Astrocyte (in vitro differentiated cells and primary cell): ENCODE results near the gene TUBB4B. TPM values are rescaled to one million over a fixed set of nuclear protein-coding genes. Genes with fewer than 3 reads are reported as not detected.
A peak's percentile ranks its signal among the peaks of the same experiment; 100 is the strongest.

Experiments
- DNase-seq: peaks from one replicate; pipeline ENCODE4 v3.0.0-alpha.2; 2010; ENCODE audit warnings: low read depth
- FAIRE-seq: peaks from 2 replicates; lab custom pipeline; 2011; peaks lifted over from hg19 to GRCh38; lab: Jason Lieb, UNC
- H2AFZ ChIP-seq: 2 replicates; pipeline ENCODE4 v1.6.0; 2012; ENCODE audit warnings: low read depth, low read length, inconsistent platforms
- H3K27ac ChIP-seq: 2 replicates; pipeline ENCODE4 v1.5.1; 2011; ENCODE audit warnings: low read depth, low read length, inconsistent platforms
- H3K27me3 ChIP-seq: 2 replicates; pipeline ENCODE4 v1.6.0; 2011; ENCODE audit warnings: low read length, inconsistent platforms; ENCODE audit not compliant: insufficient read depth
- H3K36me3 ChIP-seq: 2 replicates; pipeline ENCODE4 v1.5.1; 2011; ENCODE audit warnings: low read length, inconsistent platforms; ENCODE audit not compliant: insufficient read depth
- H3K4me1 ChIP-seq: 2 replicates; pipeline ENCODE4 v1.5.1; 2011; ENCODE audit warnings: low read length, inconsistent platforms; ENCODE audit not compliant: insufficient read depth
- H3K4me2 ChIP-seq: 2 replicates; pipeline ENCODE4 v1.6.0; 2012; ENCODE audit warnings: low read length, inconsistent platforms
- H3K4me3 ChIP-seq: 2 replicates; pipeline ENCODE4 v1.5.1; 2011; ENCODE audit warnings: low read depth, mild to moderate bottlenecking, low read length, inconsistent platforms; ENCODE audit not compliant: insufficient read depth
- H3K79me2 ChIP-seq: 2 replicates; pipeline ENCODE4 v1.6.0; 2012; ENCODE audit warnings: mild to moderate bottlenecking, low read length, inconsistent platforms; ENCODE audit not compliant: insufficient read depth
- H3K9ac ChIP-seq: 2 replicates; pipeline ENCODE4 v1.6.0; 2012; ENCODE audit warnings: mild to moderate bottlenecking, low read length, inconsistent platforms
- H3K9me3 ChIP-seq: 2 replicates; pipeline ENCODE4 v1.5.1; 2012; ENCODE audit warnings: low read depth, mild to moderate bottlenecking, low read length, inconsistent platforms; ENCODE audit not compliant: insufficient read depth
- H4K20me1 ChIP-seq: 2 replicates; pipeline ENCODE4 v1.6.0; 2012; ENCODE audit warnings: low read length, inconsistent platforms; ENCODE audit not compliant: insufficient read depth
- H3K27ac Mint-ChIP-seq: one replicate; pipeline ENCODE4 v1.8.0; 2021; ENCODE audit warnings: mild to moderate bottlenecking, mixed read lengths; ENCODE audit not compliant: unreplicated experiment
- H3K27me3 Mint-ChIP-seq: one replicate; pipeline ENCODE4 v1.8.0; 2021; ENCODE audit warnings: low read depth, mixed read lengths; ENCODE audit not compliant: unreplicated experiment
- H3K36me3 Mint-ChIP-seq: one replicate; pipeline ENCODE4 v1.8.0; 2021; ENCODE audit warnings: low read depth, mixed read lengths; ENCODE audit not compliant: unreplicated experiment
- H3K4me1 Mint-ChIP-seq: one replicate; pipeline ENCODE4 v1.8.0; 2021; ENCODE audit warnings: low read depth, mixed read lengths; ENCODE audit not compliant: unreplicated experiment
- H3K4me3 Mint-ChIP-seq: one replicate; pipeline ENCODE4 v1.8.0; 2021; ENCODE audit warnings: mild to moderate bottlenecking, moderate library complexity, mixed read lengths; ENCODE audit not compliant: unreplicated experiment
- H3K9me3 Mint-ChIP-seq: one replicate; pipeline ENCODE4 v1.8.0; 2021; ENCODE audit warnings: mild to moderate bottlenecking, mixed read lengths; ENCODE audit not compliant: unreplicated experiment
- EZH2 ChIP-seq: IDR thresholded peaks from 2 replicates; pipeline ENCODE4 v1.6.1; 2012; ENCODE audit warnings: mild to moderate bottlenecking, low read length, inconsistent platforms; ENCODE audit not compliant: insufficient read depth
- total RNA-seq: library from RNA; stranded (reverse); gene quantifications from 2 replicates; pipeline ENCODE4 v1.2.1, GENCODE V29; 2021
- TF ChIP-seq, protein P1 (sequence below): IDR thresholded peaks from 2 replicates; pipeline ENCODE4 v1.5.1; 2011; ENCODE audit warnings: low read depth, mild to moderate bottlenecking, inconsistent platforms, low read length, moderate library complexity; ENCODE audit not compliant: insufficient read depth

The TUBB4B gene
- total RNA-seq, 1 donor from 2014 or later = 218 TPM

DNA sequence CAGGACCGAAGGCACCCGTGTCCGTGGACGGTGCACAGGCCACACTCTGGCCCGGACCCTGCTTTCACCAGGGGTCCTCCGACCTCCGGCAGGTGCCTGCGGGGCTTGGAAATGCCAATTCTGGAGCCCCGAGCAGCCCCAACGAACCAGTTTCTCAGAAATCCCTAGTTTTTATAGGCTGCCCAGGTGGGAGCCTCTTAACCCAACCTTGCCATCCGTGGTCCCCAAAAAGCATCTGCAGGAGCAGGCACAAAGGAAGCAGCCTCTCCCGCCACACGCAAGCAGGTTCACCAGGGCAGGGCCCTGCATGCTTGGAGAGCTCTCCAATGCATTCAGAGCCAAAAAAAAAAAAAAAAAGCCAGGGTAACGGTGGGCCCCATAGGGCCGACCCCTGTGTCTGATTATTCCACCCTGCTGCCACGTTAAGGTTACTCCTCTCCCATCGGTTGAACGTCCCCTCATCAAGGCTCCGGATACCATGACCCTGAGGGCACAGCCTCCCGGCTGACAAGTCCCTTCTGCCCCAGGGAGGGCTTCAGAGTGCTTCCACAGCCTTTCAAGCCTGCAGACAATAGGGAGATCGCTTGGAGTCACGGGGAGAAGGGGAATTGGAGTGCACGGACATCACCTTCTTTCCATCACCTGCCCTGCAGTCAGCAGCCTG is 39.8 kb upstream of the TUBB4B start:
- no peaks in the 10 kb centered on the region for H3K36me3 Mint-ChIP-seq
- H2AFZ ChIP-seq = peak overlapping the region; percentile 82
- H3K4me3 Mint-ChIP-seq = peak overlapping the region; percentile 81
- peaks cover 68% of the 10 kb centered on the region for H3K79me2 ChIP-seq
- FAIRE-seq (no peak), DNase-seq (no peak)
- H3K27me3 ChIP-seq = no peaks in the 10 kb centered on the region
- no peaks in the 10 kb centered on the region for H3K9me3 Mint-ChIP-seq
- H3K27me3 Mint-ChIP-seq = no peaks in the 10 kb centered on the region
- peak overlapping the region; percentile 68 for H3K9ac ChIP-seq
- peaks cover 36% of the 10 kb centered on the region for H3K4me1 ChIP-seq
- TF ChIP-seq, protein P1, sequence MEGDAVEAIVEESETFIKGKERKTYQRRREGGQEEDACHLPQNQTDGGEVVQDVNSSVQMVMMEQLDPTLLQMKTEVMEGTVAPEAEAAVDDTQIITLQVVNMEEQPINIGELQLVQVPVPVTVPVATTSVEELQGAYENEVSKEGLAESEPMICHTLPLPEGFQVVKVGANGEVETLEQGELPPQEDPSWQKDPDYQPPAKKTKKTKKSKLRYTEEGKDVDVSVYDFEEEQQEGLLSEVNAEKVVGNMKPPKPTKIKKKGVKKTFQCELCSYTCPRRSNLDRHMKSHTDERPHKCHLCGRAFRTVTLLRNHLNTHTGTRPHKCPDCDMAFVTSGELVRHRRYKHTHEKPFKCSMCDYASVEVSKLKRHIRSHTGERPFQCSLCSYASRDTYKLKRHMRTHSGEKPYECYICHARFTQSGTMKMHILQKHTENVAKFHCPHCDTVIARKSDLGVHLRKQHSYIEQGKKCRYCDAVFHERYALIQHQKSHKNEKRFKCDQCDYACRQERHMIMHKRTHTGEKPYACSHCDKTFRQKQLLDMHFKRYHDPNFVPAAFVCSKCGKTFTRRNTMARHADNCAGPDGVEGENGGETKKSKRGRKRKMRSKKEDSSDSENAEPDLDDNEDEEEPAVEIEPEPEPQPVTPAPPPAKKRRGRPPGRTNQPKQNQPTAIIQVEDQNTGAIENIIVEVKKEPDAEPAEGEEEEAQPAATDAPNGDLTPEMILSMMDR = no peak
- no peak for TF ChIP-seq EZH2
- H3K9me3 ChIP-seq = no peaks in the 10 kb centered on the region
- H3K4me3 ChIP-seq = peak overlapping the region; percentile 67
- H4K20me1 ChIP-seq = peaks cover 40% of the 10 kb centered on the region
- H3K4me1 Mint-ChIP-seq = peaks cover 11% of the 10 kb centered on the region
- peak overlapping the region; percentile 85 for H3K4me2 ChIP-seq
- H3K36me3 ChIP-seq = no peaks in the 10 kb centered on the region
- no peak overlapping the region for H3K27ac ChIP-seq
- H3K27ac Mint-ChIP-seq = no peak overlapping the region

DNA sequence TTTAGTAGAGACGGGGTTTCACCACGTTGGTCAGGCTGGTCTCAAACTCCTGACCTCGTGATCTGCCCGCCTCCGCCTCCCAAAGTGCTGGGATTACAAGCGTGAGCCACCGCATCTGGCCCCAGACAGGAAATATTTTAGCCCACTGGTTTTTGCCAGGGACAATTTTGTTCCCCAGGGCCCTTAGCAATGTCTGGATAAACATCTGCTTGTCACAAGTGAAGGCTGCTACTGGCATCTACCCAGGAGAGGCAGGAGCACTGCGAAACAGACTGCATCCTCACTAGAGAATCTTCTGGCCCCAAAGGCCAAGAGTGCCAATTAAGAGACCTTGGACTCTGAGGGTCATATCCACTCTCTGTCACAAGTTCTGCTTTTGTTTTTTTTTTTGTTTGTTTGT is 38.1 kb upstream of the TUBB4B start:
- Mint-ChIP-seq H3K27ac (no peak overlapping the region), H3K36me3 (peaks cover 2% of the 10 kb centered on the region), H3K27me3 (no peaks in the 10 kb centered on the region), H3K4me3 (peak overlapping the region; percentile 14), H3K9me3 (no peaks in the 10 kb centered on the region), H3K4me1 (peaks cover 17% of the 10 kb centered on the region)
- H3K4me2 ChIP-seq = peak overlapping the region; percentile 7
- H3K9ac ChIP-seq = no peak overlapping the region
- H3K79me2 ChIP-seq = peaks cover 69% of the 10 kb centered on the region
- H4K20me1 ChIP-seq = peaks cover 27% of the 10 kb centered on the region
- H3K36me3 ChIP-seq = no peaks in the 10 kb centered on the region
- no peaks in the 10 kb centered on the region for H3K9me3 ChIP-seq
- H3K27me3 ChIP-seq = no peaks in the 10 kb centered on the region
- no peak overlapping the region for H3K4me3 ChIP-seq
- DNase-seq (no peak), FAIRE-seq (no peak)
- peaks cover 39% of the 10 kb centered on the region for H3K4me1 ChIP-seq
- TF ChIP-seq EZH2 = no peak
- TF ChIP-seq, protein P1 = no peak
- no peak overlapping the region for H3K27ac ChIP-seq
- no peak overlapping the region for H2AFZ ChIP-seq

DNA sequence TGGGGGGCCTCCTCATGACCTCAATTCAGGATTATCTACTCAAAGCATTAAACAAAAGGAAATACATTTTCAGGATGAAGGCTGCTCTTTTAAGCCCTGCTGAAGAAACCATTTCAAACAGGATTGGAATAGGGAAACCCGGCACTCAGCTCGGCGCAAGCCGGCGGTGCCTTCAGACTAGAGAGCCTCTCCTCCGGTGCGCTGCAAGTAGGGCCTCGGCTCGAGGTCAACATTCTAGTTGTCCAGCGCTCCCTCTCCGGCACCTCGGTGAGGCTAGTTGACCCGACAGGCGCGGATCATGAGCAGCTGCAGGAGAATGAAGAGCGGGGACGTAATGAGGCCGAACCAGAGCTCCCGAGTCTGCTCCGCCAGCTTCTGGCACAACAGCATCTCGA is 36.4 kb upstream of the TUBB4B start:
- H3K27ac ChIP-seq = peak overlapping the region; percentile 85
- no peaks in the 10 kb centered on the region for H3K9me3 Mint-ChIP-seq
- no peaks in the 10 kb centered on the region for H3K36me3 ChIP-seq
- H3K4me2 ChIP-seq = peak overlapping the region; percentile 98
- H3K4me1 ChIP-seq = peaks cover 23% of the 10 kb centered on the region
- peaks cover 53% of the 10 kb centered on the region for H3K79me2 ChIP-seq
- peaks cover 2% of the 10 kb centered on the region for H3K36me3 Mint-ChIP-seq
- TF ChIP-seq EZH2 = no peak
- TF ChIP-seq, protein P1 = no peak
- H3K27me3 Mint-ChIP-seq = no peaks in the 10 kb centered on the region
- peak overlapping the region; percentile 90 for H3K4me3 ChIP-seq
- H4K20me1 ChIP-seq = peaks cover 10% of the 10 kb centered on the region
- DNase-seq = no peak
- H3K9me3 ChIP-seq = no peaks in the 10 kb centered on the region
- peak overlapping the region; percentile 89 for H3K27ac Mint-ChIP-seq
- peak overlapping the region; percentile 83 for H2AFZ ChIP-seq
- peak overlapping the region; percentile 95 for H3K4me3 Mint-ChIP-seq
- H3K9ac ChIP-seq = peak overlapping the region; percentile 97
- H3K27me3 ChIP-seq = no peaks in the 10 kb centered on the region
- FAIRE-seq = no peak
- H3K4me1 Mint-ChIP-seq = peaks cover 14% of the 10 kb centered on the region
